Parathyroid adenoma (tissue), 2 donors: ENCODE measurements around the gene HDAC4.

Experiments
- H2AFZ ChIP-seq: fragments of 300-600 bp; sonication (generic); one replicate; pipeline ENCODE4 v1.7.0; 2017; ENCODE audit warnings: antibody characterized with exemption, mild to moderate bottlenecking
- H3K27ac ChIP-seq: fragments of 300-600 bp; sonication (generic); one replicate; pipeline ENCODE4 v1.7.0; 2017
- H3K27me3 ChIP-seq: fragments of 300-600 bp; sonication (generic); one replicate; pipeline ENCODE4 v1.7.0; 2017; ENCODE audit warnings: low read length; ENCODE audit not compliant: control insufficient read depth, insufficient read depth
- H3K36me3 ChIP-seq: fragments of 300-600 bp; sonication (generic); one replicate; pipeline ENCODE4 v1.7.0; 2017; ENCODE audit warnings: low read length; ENCODE audit not compliant: control insufficient read depth, insufficient read depth
- H3K4me1 ChIP-seq: fragments of 300-600 bp; sonication (generic); one replicate; pipeline ENCODE4 v1.7.0; 2017; ENCODE audit warnings: control low read depth
- H3K4me2 ChIP-seq: fragments of 300-600 bp; sonication (generic); one replicate; pipeline ENCODE4 v1.7.0; 2017; ENCODE audit warnings: low read length
- H3K4me3 ChIP-seq: fragments of 300-600 bp; sonication (generic); one replicate; pipeline ENCODE4 v1.7.0; 2017; ENCODE audit warnings: low read depth, low read length
- H3K79me2 ChIP-seq: fragments of 300-600 bp; sonication (generic); one replicate; pipeline ENCODE4 v1.7.0; 2017; ENCODE audit warnings: control low read depth
- H3K9ac ChIP-seq: fragments of 300-600 bp; sonication (generic); one replicate; pipeline ENCODE4 v1.7.0; 2017; ENCODE audit warnings: mild to moderate bottlenecking
- H3K9me3 ChIP-seq: fragments of 300-600 bp; sonication (generic); one replicate; pipeline ENCODE4 v1.7.0; 2017; ENCODE audit warnings: low read length; ENCODE audit not compliant: control insufficient read depth
- CTCF ChIP-seq: fragments of 300-600 bp; sonication (generic); IDR thresholded peaks from one replicate; pipeline ENCODE4 v1.7.0; 2017; ENCODE audit warnings: antibody characterized with exemption, mild to moderate bottlenecking
- donor health status: primary hyperparathyroidism.

HDAC4 gene

GRCh38 chr2:239262484-239263230 lies 138.2 kb downstream of the HDAC4 start:
- Histone ChIP-seq H3K36me3 (no peaks in the 10 kb centered on the region), H2AFZ (no peak overlapping the region), H3K27ac (no peak overlapping the region), H3K27me3 (no peaks in the 10 kb centered on the region), H3K4me3 (no peak overlapping the region), H3K4me2 (no peak overlapping the region), H3K9me3 (peaks cover 2% of the 10 kb centered on the region), H3K79me2 (peaks cover 76% of the 10 kb centered on the region), H3K4me1 (peaks cover 18% of the 10 kb centered on the region), H3K9ac (no peak overlapping the region)
- no peak for TF ChIP-seq CTCF

- Histone ChIP-seq H3K4me3 (no peak overlapping the region), H3K4me2 (no peak overlapping the region), H2AFZ (no peak overlapping the region), H3K27ac (no peak overlapping the region), H3K79me2 (peaks cover 71% of the 10 kb centered on the region), H3K9me3 (peaks cover 3% of the 10 kb centered on the region), H3K9ac (no peak overlapping the region), H3K4me1 (peaks cover 12% of the 10 kb centered on the region), H3K36me3 (no peaks in the 10 kb centered on the region), H3K27me3 (no peaks in the 10 kb centered on the region)
- TF ChIP-seq CTCF, result no peak
Observed at GRCh38 chr2:239261796-239262483, 138.9 kb downstream of the HDAC4 start.

GRCh38 chr2:239261356-239261755 lies 139.5 kb downstream of the HDAC4 start:
- Histone ChIP-seq H3K4me1 (peaks cover 12% of the 10 kb centered on the region), H3K9ac (no peak overlapping the region), H3K79me2 (peaks cover 69% of the 10 kb centered on the region), H3K9me3 (peaks cover 3% of the 10 kb centered on the region), H3K27ac (no peak overlapping the region), H3K27me3 (no peaks in the 10 kb centered on the region), H3K4me3 (no peak overlapping the region), H3K36me3 (no peaks in the 10 kb centered on the region), H3K4me2 (no peak overlapping the region), H2AFZ (no peak overlapping the region)
- no peak for TF ChIP-seq CTCF

DNA sequence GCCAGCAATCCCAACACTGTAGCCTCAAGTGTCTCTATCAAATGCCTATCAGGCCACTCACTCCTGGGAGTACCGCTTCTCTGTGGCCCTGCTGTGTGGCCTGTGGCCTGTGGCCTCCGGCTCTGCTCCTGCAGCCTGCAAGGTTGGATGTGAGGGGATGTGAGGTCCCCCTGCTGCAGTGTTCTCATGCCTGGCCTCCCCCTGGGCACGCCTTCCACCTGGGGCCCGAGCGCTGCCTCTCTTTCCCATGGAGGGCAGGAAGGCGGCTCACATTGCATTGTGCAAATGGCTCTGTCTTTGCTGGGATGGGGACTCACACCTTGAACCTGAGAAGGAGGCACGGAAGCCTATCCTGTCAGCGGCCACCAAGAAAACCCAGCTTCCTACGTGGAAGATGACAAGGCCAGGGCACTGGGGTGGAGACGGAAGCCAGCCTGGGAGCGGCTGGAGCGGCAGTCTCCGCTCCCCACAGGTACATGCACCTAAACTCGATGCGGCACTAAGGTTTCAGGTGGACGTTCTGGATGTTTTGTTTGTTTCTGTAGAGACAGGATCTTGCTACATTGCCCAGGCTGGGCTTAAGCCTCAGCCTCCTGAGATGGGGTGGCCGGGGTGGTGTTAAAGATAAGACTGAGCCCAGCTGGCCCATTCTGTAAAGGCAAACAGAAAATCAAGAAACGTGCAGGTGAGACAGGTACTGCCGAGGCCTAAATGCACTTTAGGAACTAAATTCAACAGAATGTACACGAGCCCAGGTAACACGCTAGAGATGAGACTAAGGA lies 140.1 kb downstream of the HDAC4 start:
- H3K4me1 ChIP-seq, result peaks cover 12% of the 10 kb centered on the region
- H3K9me3 ChIP-seq, result peaks cover 3% of the 10 kb centered on the region
- H3K27me3 ChIP-seq, result no peaks in the 10 kb centered on the region
- no peak overlapping the region for H3K9ac ChIP-seq
- H2AFZ ChIP-seq, result no peak overlapping the region
- peaks cover 67% of the 10 kb centered on the region for H3K79me2 ChIP-seq
- H3K4me3 ChIP-seq, result no peak overlapping the region
- no peak overlapping the region for H3K4me2 ChIP-seq
- no peak for TF ChIP-seq CTCF
- H3K27ac ChIP-seq, result no peak overlapping the region
- no peaks in the 10 kb centered on the region for H3K36me3 ChIP-seq
